Mucosa of stomach (tissue), 1 donor: Measurements from ENCODE around the gene BEST1.

Experiments used
- H3K27me3 ChIP-seq: one replicate; pipeline ENCODE4 v1.7.0; 2013; ENCODE audit warnings: mild to moderate bottlenecking, low read length; ENCODE audit not compliant: control insufficient read depth, insufficient read depth
- H3K36me3 ChIP-seq: one replicate; pipeline ENCODE4 v1.7.0; 2013; ENCODE audit warnings: low read length; ENCODE audit not compliant: control insufficient read depth, insufficient read depth
- H3K4me1 ChIP-seq: one replicate; pipeline ENCODE4 v1.7.0; 2013; ENCODE audit warnings: mild to moderate bottlenecking, low read length; ENCODE audit not compliant: control insufficient read depth, insufficient read depth
- H3K4me3 ChIP-seq: one replicate; pipeline ENCODE4 v1.7.0; 2013; ENCODE audit warnings: low read length
- H3K9ac ChIP-seq: one replicate; pipeline ENCODE4 v1.7.0; 2013; ENCODE audit warnings: mild to moderate bottlenecking, low read length, moderate library complexity
- H3K9me3 ChIP-seq: one replicate; pipeline ENCODE4 v1.7.0; 2013; ENCODE audit warnings: mild to moderate bottlenecking, low read length, moderate library complexity; ENCODE audit not compliant: control insufficient read depth
- donor health status: Pancreatic carcinoma.

BEST1 gene

DNA sequence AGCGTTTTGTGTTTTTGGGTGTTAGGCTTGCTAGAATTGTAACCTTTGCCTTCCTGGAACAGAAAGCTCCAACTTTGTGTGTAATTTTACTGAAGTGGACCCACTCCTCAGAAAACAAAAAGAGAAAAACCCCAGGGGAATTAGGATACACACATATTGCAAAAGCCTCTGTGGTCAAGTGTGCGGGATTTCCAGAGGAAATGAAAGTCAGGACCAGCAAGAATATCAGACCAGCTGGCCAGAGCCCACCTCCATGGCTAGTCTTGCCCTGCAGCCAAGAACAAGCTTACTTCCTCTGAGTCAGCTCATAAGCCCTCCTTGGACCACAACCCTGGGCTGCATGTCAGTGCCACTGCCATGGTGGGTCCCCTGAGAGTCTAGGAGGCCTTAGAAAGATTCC lies 54.3 kb downstream of the BEST1 start:
- no peaks in the 10 kb centered on the region for H3K36me3 ChIP-seq
- H3K27me3 ChIP-seq = no peaks in the 10 kb centered on the region
- no peak overlapping the region for H3K4me3 ChIP-seq
- H3K4me1 ChIP-seq = peaks cover 7% of the 10 kb centered on the region
- no peaks in the 10 kb centered on the region for H3K9me3 ChIP-seq
- H3K9ac ChIP-seq = no peak overlapping the region

DNA sequence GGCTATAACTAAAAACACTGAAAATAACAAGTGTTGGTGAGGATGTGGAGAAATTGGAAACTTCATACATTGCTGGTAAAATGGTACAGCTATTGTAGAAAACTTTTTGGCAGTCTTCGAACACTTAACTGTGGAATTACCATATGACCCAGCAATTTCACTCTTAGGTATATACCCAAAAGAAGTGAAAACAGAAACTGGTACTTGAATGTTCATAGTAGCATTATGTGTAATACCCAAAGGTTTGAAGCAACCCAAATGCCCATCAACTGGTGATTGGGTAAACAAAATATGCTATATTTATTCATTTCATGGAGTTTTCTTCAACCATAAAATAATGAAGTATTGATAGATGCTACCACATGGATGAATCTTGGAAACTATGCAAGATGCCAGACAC lies 58.0 kb downstream of the BEST1 start:
- no peak overlapping the region for H3K9ac ChIP-seq
- no peaks in the 10 kb centered on the region for H3K9me3 ChIP-seq
- H3K36me3 ChIP-seq = no peaks in the 10 kb centered on the region
- no peaks in the 10 kb centered on the region for H3K4me1 ChIP-seq
- no peak overlapping the region for H3K4me3 ChIP-seq
- H3K27me3 ChIP-seq = no peaks in the 10 kb centered on the region

DNA sequence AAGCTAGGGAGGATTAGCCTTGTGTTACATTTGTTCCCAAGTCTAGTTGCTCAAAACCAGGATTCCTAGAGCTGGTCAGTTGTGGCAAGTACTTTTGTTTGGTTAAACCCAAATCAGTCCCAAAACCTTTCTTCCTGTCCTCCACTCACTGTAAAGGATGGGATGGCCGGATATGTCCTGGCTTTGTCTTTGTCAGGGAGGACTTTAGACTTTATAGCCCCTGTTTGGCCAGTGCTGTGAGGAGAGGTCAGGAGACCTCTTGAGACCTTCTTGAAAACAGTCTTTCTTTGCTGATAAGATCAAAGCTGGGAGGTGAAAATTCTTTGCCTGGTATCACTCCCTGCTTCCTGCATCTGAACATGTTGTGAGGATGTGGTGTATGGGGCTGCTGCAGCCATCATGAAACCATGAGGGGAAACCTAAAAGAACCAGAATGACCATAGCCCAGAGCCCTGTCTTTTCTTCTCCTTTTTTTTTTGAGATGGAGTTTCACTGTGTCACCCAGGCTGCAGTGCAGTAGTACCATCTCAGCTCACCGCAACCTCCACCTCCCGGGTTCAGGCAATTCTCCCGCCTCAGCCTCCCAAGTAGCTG lies 60.9 kb downstream of the BEST1 start:
- Histone ChIP-seq H3K9ac (no peak overlapping the region), H3K27me3 (no peaks in the 10 kb centered on the region), H3K9me3 (no peaks in the 10 kb centered on the region), H3K36me3 (no peaks in the 10 kb centered on the region), H3K4me1 (peaks cover 6% of the 10 kb centered on the region), H3K4me3 (no peak overlapping the region)

DNA sequence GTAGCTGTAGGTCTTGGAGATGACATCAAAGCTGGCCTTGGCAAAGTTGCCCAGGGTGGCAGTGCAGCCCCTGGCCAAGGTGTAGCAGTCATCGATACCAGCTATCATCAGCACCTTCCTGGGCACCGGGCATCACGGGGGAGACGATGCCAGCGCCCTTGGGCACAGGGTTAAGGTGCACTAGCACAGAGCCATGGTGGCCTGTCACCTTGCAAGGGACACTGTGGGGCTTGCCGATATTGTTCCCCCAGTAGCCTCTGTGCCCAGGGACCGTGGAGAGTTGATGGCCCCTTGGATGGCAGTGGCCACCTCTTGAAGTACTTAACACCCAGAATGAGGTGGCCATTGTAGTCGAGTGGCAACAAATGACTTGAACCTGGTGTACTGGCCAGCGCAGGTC lies 61.7 kb downstream of the BEST1 start:
- Histone ChIP-seq H3K36me3 (no peaks in the 10 kb centered on the region), H3K4me1 (peaks cover 6% of the 10 kb centered on the region), H3K9me3 (no peaks in the 10 kb centered on the region), H3K9ac (no peak overlapping the region), H3K27me3 (no peaks in the 10 kb centered on the region), H3K4me3 (no peak overlapping the region)

DNA sequence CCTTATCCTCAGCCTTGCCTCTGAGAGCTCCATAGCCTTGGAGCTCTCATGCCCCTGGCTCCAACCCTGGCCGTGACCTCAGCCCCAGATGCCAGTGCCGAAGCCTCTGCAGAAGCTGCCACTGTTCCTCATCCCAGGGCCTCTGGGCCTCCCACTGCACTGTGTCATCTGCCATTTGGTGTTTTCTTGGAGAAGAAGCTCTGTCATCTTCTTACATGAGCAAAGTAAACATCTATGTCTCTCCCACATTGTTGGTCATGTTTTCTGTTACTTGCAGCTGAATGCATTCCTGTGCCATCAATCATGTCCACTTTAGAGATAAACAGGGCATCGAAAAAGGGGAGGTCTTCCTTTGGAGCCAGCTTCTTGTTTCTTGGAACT lies 62.3 kb downstream of the BEST1 start:
- H3K9me3 ChIP-seq = no peaks in the 10 kb centered on the region

GRCh38 chr11:62012832-62013461 lies 62.8 kb downstream of the BEST1 start:
- H3K9ac ChIP-seq = no peak overlapping the region
- no peak overlapping the region for H3K4me3 ChIP-seq
- no peaks in the 10 kb centered on the region for H3K27me3 ChIP-seq
- H3K4me1 ChIP-seq = peaks cover 6% of the 10 kb centered on the region
- H3K36me3 ChIP-seq = no peaks in the 10 kb centered on the region
- no peaks in the 10 kb centered on the region for H3K9me3 ChIP-seq

More for the DNA sequence above, 62.3 kb downstream of the BEST1 start:
- no peak overlapping the region for H3K9ac ChIP-seq
- H3K4me1 ChIP-seq = peaks cover 6% of the 10 kb centered on the region
- H3K27me3 ChIP-seq = no peaks in the 10 kb centered on the region
- H3K36me3 ChIP-seq = no peaks in the 10 kb centered on the region
- H3K4me3 ChIP-seq = no peak overlapping the region
